HEK293 (cell line): Measurements from ENCODE around the gene NUB1.

Source experiments
- CTCF ChIA-PET: fragments of 350-600 bp; formaldehyde crosslinking; extraction: SDS; loops from one replicate; lab custom pipeline; 2021; ENCODE audit warnings: antibody characterized with exemption; lab: Yijun Ruan, JAX
- POLR2A ChIA-PET: fragments of 300-600 bp; formaldehyde crosslinking; extraction: SDS; loops from one replicate; lab custom pipeline; 2020; ENCODE audit warnings: antibody characterized with exemption, inconsistent platforms; lab: Yijun Ruan, JAX
- H3K27ac ChIP-seq: fragments of 200-500 bp; sonication (Bioruptor generic); 2 replicates; pipeline ENCODE4 v1.5.1; 2014; ENCODE audit warnings: low read depth, low read length, control low read depth, inconsistent platforms; ENCODE audit errors: extremely low read depth
- H3K36me3 ChIP-seq, 2 experiments: fragments of 200-500 bp in 1 of 2; sonication (Bioruptor generic) in 1 of 2; 1 replicate in 1 of 2; 2 replicates in 1 of 2; pipeline ENCODE4 v1.5.1; 2014 to 2017; ENCODE audit warnings: inconsistent platforms in 2 of 2, low read length in 2 of 2; ENCODE audit not compliant: control insufficient read depth in 2 of 2, insufficient read depth in 1 of 2
- H3K4me1 ChIP-seq: fragments of 200-500 bp; sonication (Bioruptor generic); 2 replicates; pipeline ENCODE4 v1.5.1; 2014; ENCODE audit warnings: mild to moderate bottlenecking, low read length, inconsistent platforms; ENCODE audit not compliant: control insufficient read depth, insufficient read depth
- H3K4me3 ChIP-seq: 2 replicates; pipeline ENCODE4 v1.5.1; 2011; ENCODE audit warnings: low read depth, mild to moderate bottlenecking, control low read depth, low read length, moderate library complexity
- H3K9me3 ChIP-seq: fragments of 200-500 bp; sonication (Bioruptor generic); 2 replicates; pipeline ENCODE4 v1.5.1; 2014; ENCODE audit warnings: low read depth, low read length, inconsistent platforms; ENCODE audit not compliant: control insufficient read depth, insufficient read depth
- BCL11A ChIP-seq: fragments of 450-650 bp; formaldehyde crosslinking; IDR thresholded peaks from 2 replicates; pipeline ENCODE4 v1.5.1; 2016; ENCODE audit warnings: low read depth, missing biosample characterization, missing genetic modification characterization
- KLF10 ChIP-seq: fragments of 450-650 bp; IDR thresholded peaks from 2 replicates; pipeline ENCODE4 v1.5.1; 2018; ENCODE audit warnings: missing biosample characterization, mild to moderate bottlenecking, missing genetic modification characterization
- SP7 ChIP-seq: fragments of 450-650 bp; formaldehyde crosslinking; IDR thresholded peaks from 2 replicates; pipeline ENCODE4 v1.5.1; 2016; ENCODE audit warnings: missing biosample characterization, missing genetic modification characterization
- ZBTB17 ChIP-seq: fragments of 450-650 bp; formaldehyde crosslinking; IDR thresholded peaks from 2 replicates; pipeline ENCODE4 v1.5.1; 2016; ENCODE audit warnings: missing biosample characterization, missing genetic modification characterization
- ZEB2 ChIP-seq: fragments of 450-650 bp; formaldehyde crosslinking; IDR thresholded peaks from 2 replicates; pipeline ENCODE4 v1.5.1; 2016; ENCODE audit warnings: missing biosample characterization, missing genetic modification characterization
- ZFHX2 ChIP-seq: fragments of 450-650 bp; formaldehyde crosslinking; conservative IDR thresholded peaks from 2 replicates; pipeline ENCODE4 v1.5.1; 2016; ENCODE audit warnings: missing biosample characterization, missing genetic modification characterization
- ZFP3 ChIP-seq: fragments of 450-650 bp; formaldehyde crosslinking; IDR thresholded peaks from 2 replicates; pipeline ENCODE4 v1.5.1; 2016; ENCODE audit warnings: low read depth, missing biosample characterization, missing genetic modification characterization
- ZNF132 ChIP-seq: fragments of 450-650 bp; formaldehyde crosslinking; IDR thresholded peaks from 2 replicates; pipeline ENCODE4 v1.5.1; 2017; ENCODE audit warnings: missing biosample characterization, missing genetic modification characterization, borderline replicate concordance
- ZNF138 ChIP-seq: fragments of 450-650 bp; formaldehyde crosslinking; IDR thresholded peaks from 2 replicates; pipeline ENCODE4 v1.5.1; 2016; ENCODE audit warnings: missing biosample characterization, missing genetic modification characterization, borderline replicate concordance
- ZNF214 ChIP-seq: fragments of 450-650 bp; formaldehyde crosslinking; IDR thresholded peaks from 2 replicates; pipeline ENCODE4 v1.5.1; 2017; ENCODE audit warnings: missing biosample characterization, mild to moderate bottlenecking, missing genetic modification characterization, borderline replicate concordance
- ZNF223 ChIP-seq: fragments of 450-650 bp; formaldehyde crosslinking; IDR thresholded peaks from 2 replicates; pipeline ENCODE4 v1.5.1; 2016; ENCODE audit warnings: missing biosample characterization, missing genetic modification characterization
- ZNF274 ChIP-seq, 2 experiments: fragments of 200-500 bp in 1 of 2; fragments of 450-650 bp in 1 of 2; sonication (Bioruptor generic) in 1 of 2; formaldehyde crosslinking in 1 of 2; IDR thresholded peaks; 2 replicates each; pipeline versions ENCODE4 v1.5.1 to v1.6.1; 2014 to 2016; ENCODE audit warnings: borderline replicate concordance in 1 of 2, inconsistent platforms in 1 of 2, low read length in 1 of 2, missing biosample characterization in 1 of 2, missing genetic modification characterization in 1 of 2
- ZNF341 ChIP-seq: fragments of 450-650 bp; formaldehyde crosslinking; IDR thresholded peaks from 2 replicates; pipeline ENCODE4; 2016; ENCODE audit warnings: low read depth, missing biosample characterization, missing genetic modification characterization
- ZNF394 ChIP-seq: fragments of 450-650 bp; formaldehyde crosslinking; IDR thresholded peaks from 2 replicates; pipeline ENCODE4 v1.5.1; 2016; ENCODE audit warnings: missing biosample characterization, missing genetic modification characterization, mild to moderate bottlenecking, moderate library complexity, borderline replicate concordance
- ZNF501 ChIP-seq: fragments of 450-650 bp; formaldehyde crosslinking; IDR thresholded peaks from 2 replicates; pipeline ENCODE4 v1.5.1; 2016; ENCODE audit warnings: missing biosample characterization, missing genetic modification characterization
- ZNF529 ChIP-seq: fragments of 450-650 bp; formaldehyde crosslinking; IDR thresholded peaks from 2 replicates; pipeline ENCODE4 v1.5.1; 2017; ENCODE audit warnings: missing genetic modification characterization, missing biosample characterization; ENCODE audit not compliant: insufficient replicate concordance
- ZNF585B ChIP-seq: fragments of 450-650 bp; formaldehyde crosslinking; IDR thresholded peaks from 2 replicates; pipeline ENCODE4 v1.5.1; 2016; ENCODE audit warnings: missing biosample characterization, missing genetic modification characterization
- ZNF621 ChIP-seq: fragments of 450-650 bp; formaldehyde crosslinking; IDR thresholded peaks from 2 replicates; pipeline ENCODE4 v1.5.1; 2017; ENCODE audit warnings: missing biosample characterization, missing genetic modification characterization
- TF ChIP-seq, protein P1 (sequence below): IDR thresholded peaks from 2 replicates; pipeline ENCODE4 v1.6.1; 2011; ENCODE audit warnings: mild to moderate bottlenecking, low read depth, low read length, borderline replicate concordance
- TF ChIP-seq, protein P2 (sequence below): fragments of 450-650 bp; formaldehyde crosslinking; IDR thresholded peaks from 2 replicates; pipeline ENCODE4 v1.5.1; 2016; ENCODE audit warnings: missing biosample characterization, missing genetic modification characterization
- TF ChIP-seq, protein P3 (sequence below): fragments of 450-650 bp; formaldehyde crosslinking; IDR thresholded peaks from 2 replicates; pipeline ENCODE4 v1.5.1; 2016; ENCODE audit warnings: missing biosample characterization, missing genetic modification characterization
- TF ChIP-seq, protein P4 (sequence below): sonication (generic); formaldehyde crosslinking; IDR thresholded peaks from 2 replicates; pipeline ENCODE4 v1.8.1; 2022; ENCODE audit warnings: mild to moderate bottlenecking, moderate library complexity, missing genetic modification reagents
- TF ChIP-seq, protein P5 (sequence below): fragments of 450-650 bp; formaldehyde crosslinking; conservative IDR thresholded peaks from 2 replicates; pipeline ENCODE4 v1.5.1; 2016; ENCODE audit warnings: low read depth, missing biosample characterization, missing genetic modification characterization

The NUB1 gene

DNA sequence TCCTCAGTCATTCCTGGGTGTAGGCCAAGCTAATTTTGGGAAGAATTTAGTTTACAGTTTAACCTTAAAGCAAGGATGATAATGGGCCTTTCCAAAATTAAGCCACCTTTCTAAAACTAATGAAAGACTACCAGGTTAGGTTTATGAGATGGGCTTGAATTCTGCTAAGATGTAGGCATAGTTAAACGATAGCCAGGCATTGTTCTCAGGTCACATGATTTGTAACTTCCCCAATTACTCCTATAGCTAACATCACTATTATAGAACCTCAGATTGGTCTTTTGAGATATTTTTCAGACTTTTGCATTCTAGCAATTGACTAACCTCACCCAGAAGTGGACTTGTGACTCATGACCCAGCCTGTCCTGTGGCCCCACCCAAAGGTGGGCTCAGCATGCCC is 7.0 kb upstream of the NUB1 start:
- TF ChIP-seq ZNF585B (tag by site-specific recombination) (no peak), ZNF214 (tag by site-specific recombination) (no peak), ZFP3 (tag by site-specific recombination) (no peak), ZNF274 (IDR thresholded peaks at IDR 0.05; ENCODE audit: low read length) (no peak), ZNF274 (tag by site-specific recombination; IDR thresholded peaks at IDR 0.05; ENCODE audit: borderline replicate concordance) (no peak), ZBTB17 (0 out of 2 replicates have a peak, but pooled peaks have one; percentile 15), ZEB2 (tag by site-specific recombination) (no peak)
- Histone ChIP-seq H3K9me3 (no peaks in the 10 kb centered on the region), H3K27ac (no peak overlapping the region), H3K36me3 (no peaks in the 10 kb centered on the region), H3K4me1 (no peaks in the 10 kb centered on the region), H3K4me3 (no peak overlapping the region)
- ChIA-PET CTCF (interaction anchor here (1.1 to 5.9 kb wide), 2 partner anchors 18 to 19 kb away, joined by 3 to 35 read pairs; no protein-coding TSS in a partner anchor), POLR2A (no interaction called here)

DNA sequence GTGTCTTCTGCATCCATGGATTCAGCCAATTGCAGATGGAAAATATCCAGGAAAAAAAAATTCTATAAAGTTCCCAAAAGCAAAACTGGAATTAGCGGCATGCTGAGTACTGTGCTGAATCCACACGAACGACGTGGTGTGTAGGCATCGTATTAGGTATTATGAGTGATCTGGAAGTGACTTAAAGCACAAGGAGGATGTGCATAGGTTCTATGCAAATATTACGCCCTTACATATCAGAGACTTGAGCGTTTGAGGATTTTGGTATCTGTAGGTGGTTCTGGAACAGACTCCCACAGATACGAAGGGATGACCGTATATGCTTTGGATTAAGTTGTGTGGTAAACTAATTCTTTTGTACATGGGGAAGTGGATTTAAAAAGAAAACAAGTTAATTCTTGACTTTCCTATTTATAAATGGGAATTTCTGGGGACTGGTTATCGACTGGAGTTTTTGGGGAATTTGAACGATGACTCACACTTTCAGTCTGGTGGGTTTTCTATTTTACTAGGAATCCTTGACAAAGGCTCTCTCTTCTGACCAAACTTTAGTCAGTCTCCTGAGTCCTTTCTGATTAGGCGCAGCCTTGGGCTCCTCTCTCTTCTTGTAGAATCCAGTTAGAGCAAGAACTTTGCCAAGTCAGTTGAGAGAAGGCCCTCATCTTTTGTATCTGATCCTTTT is 5.4 kb upstream of the NUB1 start:
- ChIA-PET CTCF (interaction anchor here (5.9 kb wide), 1 partner anchor 20 kb away, joined by 35 read pairs; no protein-coding TSS in a partner anchor), POLR2A (no interaction called here)
- H3K36me3 ChIP-seq: no peaks in the 10 kb centered on the region
- no peaks in the 10 kb centered on the region for H3K4me1 ChIP-seq
- H3K4me3 ChIP-seq: no peak overlapping the region
- H3K27ac ChIP-seq: no peak overlapping the region
- H3K9me3 ChIP-seq: no peaks in the 10 kb centered on the region
- no peak for TF ChIP-seq ZNF529 (tag by site-specific recombination)
- TF ChIP-seq, protein P1, sequence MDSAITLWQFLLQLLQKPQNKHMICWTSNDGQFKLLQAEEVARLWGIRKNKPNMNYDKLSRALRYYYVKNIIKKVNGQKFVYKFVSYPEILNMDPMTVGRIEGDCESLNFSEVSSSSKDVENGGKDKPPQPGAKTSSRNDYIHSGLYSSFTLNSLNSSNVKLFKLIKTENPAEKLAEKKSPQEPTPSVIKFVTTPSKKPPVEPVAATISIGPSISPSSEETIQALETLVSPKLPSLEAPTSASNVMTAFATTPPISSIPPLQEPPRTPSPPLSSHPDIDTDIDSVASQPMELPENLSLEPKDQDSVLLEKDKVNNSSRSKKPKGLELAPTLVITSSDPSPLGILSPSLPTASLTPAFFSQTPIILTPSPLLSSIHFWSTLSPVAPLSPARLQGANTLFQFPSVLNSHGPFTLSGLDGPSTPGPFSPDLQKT: no peak
- TF ChIP-seq, protein P2, sequence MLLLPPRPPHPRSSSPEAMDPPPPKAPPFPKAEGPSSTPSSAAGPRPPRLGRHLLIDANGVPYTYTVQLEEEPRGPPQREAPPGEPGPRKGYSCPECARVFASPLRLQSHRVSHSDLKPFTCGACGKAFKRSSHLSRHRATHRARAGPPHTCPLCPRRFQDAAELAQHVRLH (tag by site-specific recombination): no peak
- TF ChIP-seq ZNF394 (tag by site-specific recombination): no peak
- TF ChIP-seq, protein P3, sequence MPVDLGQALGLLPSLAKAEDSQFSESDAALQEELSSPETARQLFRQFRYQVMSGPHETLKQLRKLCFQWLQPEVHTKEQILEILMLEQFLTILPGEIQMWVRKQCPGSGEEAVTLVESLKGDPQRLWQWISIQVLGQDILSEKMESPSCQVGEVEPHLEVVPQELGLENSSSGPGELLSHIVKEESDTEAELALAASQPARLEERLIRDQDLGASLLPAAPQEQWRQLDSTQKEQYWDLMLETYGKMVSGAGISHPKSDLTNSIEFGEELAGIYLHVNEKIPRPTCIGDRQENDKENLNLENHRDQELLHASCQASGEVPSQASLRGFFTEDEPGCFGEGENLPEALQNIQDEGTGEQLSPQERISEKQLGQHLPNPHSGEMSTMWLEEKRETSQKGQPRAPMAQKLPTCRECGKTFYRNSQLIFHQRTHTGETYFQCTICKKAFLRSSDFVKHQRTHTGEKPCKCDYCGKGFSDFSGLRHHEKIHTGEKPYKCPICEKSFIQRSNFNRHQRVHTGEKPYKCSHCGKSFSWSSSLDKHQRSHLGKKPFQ (tag by site-specific recombination): no peak
- TF ChIP-seq, protein P4, sequence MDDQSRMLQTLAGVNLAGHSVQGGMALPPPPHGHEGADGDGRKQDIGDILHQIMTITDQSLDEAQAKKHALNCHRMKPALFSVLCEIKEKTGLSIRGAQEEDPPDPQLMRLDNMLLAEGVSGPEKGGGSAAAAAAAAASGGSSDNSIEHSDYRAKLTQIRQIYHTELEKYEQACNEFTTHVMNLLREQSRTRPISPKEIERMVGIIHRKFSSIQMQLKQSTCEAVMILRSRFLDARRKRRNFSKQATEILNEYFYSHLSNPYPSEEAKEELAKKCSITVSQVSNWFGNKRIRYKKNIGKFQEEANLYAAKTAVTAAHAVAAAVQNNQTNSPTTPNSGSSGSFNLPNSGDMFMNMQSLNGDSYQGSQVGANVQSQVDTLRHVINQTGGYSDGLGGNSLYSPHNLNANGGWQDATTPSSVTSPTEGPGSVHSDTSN (CRISPR knock-in tag): no peak
- TF ChIP-seq ZNF132 (tag by site-specific recombination): no peak
- TF ChIP-seq ZNF223 (tag by site-specific recombination): no peak
- TF ChIP-seq SP7: no peak
- no peak for TF ChIP-seq ZNF501 (tag by site-specific recombination)

DNA sequence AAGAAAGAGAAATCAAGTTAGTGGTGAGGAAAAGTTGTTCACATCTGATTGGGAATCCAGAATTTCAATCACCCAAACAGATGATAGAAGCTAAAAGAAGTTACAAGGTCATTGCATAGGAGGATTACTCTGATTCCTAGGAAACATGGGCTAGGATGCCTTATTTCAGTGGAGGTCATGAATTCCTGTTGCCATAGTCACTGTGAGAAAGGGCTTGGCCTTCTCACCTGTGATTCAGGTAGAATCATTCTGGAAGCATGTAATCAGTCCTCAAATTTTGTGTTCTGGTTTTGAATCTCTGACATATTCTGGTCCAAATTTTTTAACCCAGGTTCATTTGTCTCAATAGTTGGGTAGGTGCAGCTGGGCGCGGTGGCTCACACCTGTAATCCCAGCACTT is 4.3 kb upstream of the NUB1 start:
- Histone ChIP-seq H3K9me3 (no peaks in the 10 kb centered on the region), H3K27ac (no peak overlapping the region), H3K36me3 (no peaks in the 10 kb centered on the region), H3K4me1 (no peaks in the 10 kb centered on the region), H3K4me3 (no peak overlapping the region)
- POLR2A ChIA-PET: no interaction called here
- CTCF ChIA-PET: interaction anchor here (0.6 kb wide), 2 partner anchors 31 to 412 kb away, joined by 3 to 4 read pairs; no protein-coding TSS in a partner anchor
- TF ChIP-seq ZNF341 (tag by site-specific recombination): no peak
- TF ChIP-seq ZNF138 (tag by site-specific recombination): no peak
- TF ChIP-seq, protein P5, sequence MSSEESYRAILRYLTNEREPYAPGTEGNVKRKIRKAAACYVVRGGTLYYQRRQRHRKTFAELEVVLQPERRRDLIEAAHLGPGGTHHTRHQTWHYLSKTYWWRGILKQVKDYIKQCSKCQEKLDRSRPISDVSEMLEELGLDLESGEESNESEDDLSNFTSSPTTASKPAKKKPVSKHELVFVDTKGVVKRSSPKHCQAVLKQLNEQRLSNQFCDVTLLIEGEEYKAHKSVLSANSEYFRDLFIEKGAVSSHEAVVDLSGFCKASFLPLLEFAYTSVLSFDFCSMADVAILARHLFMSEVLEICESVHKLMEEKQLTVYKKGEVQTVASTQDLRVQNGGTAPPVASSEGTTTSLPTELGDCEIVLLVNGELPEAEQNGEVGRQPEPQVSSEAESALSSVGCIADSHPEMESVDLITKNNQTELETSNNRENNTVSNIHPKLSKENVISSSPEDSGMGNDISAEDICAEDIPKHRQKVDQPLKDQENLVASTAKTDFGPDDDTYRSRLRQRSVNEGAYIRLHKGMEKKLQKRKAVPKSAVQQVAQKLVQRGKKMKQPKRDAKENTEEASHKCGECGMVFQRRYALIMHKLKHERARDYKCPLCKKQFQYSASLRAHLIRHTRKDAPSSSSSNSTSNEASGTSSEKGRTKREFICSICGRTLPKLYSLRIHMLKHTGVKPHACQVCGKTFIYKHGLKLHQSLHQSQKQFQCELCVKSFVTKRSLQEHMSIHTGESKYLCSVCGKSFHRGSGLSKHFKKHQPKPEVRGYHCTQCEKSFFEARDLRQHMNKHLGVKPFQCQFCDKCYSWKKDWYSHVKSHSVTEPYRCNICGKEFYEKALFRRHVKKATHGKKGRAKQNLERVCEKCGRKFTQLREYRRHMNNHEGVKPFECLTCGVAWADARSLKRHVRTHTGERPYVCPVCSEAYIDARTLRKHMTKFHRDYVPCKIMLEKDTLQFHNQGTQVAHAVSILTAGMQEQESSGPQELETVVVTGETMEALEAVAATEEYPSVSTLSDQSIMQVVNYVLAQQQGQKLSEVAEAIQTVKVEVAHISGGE: no peak
- no peak for TF ChIP-seq BCL11A
- TF ChIP-seq KLF10 (tag by site-specific recombination): no peak
- no peak for TF ChIP-seq ZNF621 (tag by site-specific recombination)
- no peak for TF ChIP-seq ZFHX2 (tag by site-specific recombination)
